Muscle layer of duodenum (tissue), 2 donors: ENCODE data around the gene KRTAP4-1.
"Not testable (repeated sequence)": the region's sequence is repeated elsewhere in the genome, so short reads cannot be mapped to it uniquely, and the experiment has no call there.

ENCODE experiments used
- H3K27ac ChIP-seq: one replicate; pipeline ENCODE4 v1.7.0; 2013; ENCODE audit warnings: mild to moderate bottlenecking, low read length
- H3K27me3 ChIP-seq: one replicate; pipeline ENCODE4 v1.7.0; 2013; ENCODE audit warnings: low read depth, mild to moderate bottlenecking, control low read depth, low read length
- H3K36me3 ChIP-seq, 2 donors: one replicate each; pipeline ENCODE4 v1.7.0; 2013; ENCODE audit warnings: low read length in 2 of 2, control low read depth in 1 of 2, mild to moderate bottlenecking in 1 of 2; ENCODE audit not compliant: insufficient read depth in 2 of 2, control insufficient read depth in 1 of 2
- H3K4me1 ChIP-seq, 2 donors: one replicate each; pipeline ENCODE4 v1.7.0; 2013; ENCODE audit warnings: low read length in 2 of 2, mild to moderate bottlenecking in 2 of 2, control low read depth in 1 of 2, moderate library complexity in 1 of 2; ENCODE audit not compliant: insufficient read depth in 2 of 2, control insufficient read depth in 1 of 2
- H3K4me3 ChIP-seq, 2 donors: one replicate each; pipeline ENCODE4 v1.7.0; 2013; ENCODE audit warnings: low read length in 2 of 2, low read depth in 1 of 2, mild to moderate bottlenecking in 1 of 2
- H3K9me3 ChIP-seq, 2 donors: one replicate each; pipeline ENCODE4 v1.7.0; 2013; ENCODE audit warnings: low read length in 2 of 2, control low read depth in 1 of 2, mild to moderate bottlenecking in 1 of 2; ENCODE audit not compliant: control insufficient read depth in 1 of 2
- donor health status: healthy.

The KRTAP4-1 gene

DNA sequence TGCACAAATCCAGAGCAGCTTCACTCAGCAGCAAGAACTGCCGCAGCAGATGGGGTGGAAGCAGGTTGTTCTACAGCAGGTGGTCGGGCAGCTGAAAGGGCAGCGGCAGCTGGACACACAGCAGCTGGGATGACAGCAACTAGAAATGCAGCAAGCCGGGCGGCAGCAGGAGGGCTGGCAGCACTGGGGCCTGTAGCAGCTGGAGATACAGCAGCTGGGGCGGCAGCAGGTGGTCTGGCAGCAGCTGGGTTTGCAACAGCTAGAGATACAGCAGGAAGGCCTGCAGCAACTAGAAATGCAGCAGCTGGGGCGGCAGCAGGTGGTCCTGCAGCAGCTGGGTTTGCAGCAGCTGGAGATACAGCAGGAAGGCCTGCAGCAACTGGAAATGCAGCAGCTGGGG, 17.1 kb downstream of the KRTAP4-1 start:
- no peak overlapping the region for H3K4me3 ChIP-seq
- H3K27ac ChIP-seq = no peak overlapping the region
- H3K9me3 ChIP-seq = no peaks in the 10 kb centered on the region
- no peaks in the 10 kb centered on the region for H3K36me3 ChIP-seq
- no peaks in the 10 kb centered on the region for H3K27me3 ChIP-seq
- H3K4me1 ChIP-seq = no peaks in the 10 kb centered on the region

DNA sequence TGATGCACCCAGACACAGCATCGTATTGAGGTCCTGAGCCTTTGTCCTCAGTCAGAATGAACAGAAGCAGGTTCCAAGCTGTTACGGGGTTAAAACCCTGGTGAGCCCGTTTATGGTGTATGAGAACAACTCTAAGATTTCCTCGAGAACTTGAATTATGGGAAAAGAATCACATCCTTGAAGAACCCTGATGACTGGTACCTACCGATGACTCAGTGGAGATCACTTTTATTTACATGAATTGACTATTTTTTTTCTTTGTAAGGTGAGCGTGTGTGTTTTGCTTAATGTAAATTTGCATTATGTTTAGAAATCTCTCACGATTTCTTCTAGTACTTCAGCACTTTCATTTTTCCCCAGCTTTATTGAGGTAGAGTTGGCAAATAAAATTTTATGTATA, 20.9 kb downstream of the KRTAP4-1 start:
- H3K4me1 ChIP-seq = no peaks in the 10 kb centered on the region
- no peak overlapping the region for H3K4me3 ChIP-seq
- no peaks in the 10 kb centered on the region for H3K27me3 ChIP-seq
- no peaks in the 10 kb centered on the region for H3K9me3 ChIP-seq
- no peak overlapping the region for H3K27ac ChIP-seq
- H3K36me3 ChIP-seq = no peaks in the 10 kb centered on the region

DNA sequence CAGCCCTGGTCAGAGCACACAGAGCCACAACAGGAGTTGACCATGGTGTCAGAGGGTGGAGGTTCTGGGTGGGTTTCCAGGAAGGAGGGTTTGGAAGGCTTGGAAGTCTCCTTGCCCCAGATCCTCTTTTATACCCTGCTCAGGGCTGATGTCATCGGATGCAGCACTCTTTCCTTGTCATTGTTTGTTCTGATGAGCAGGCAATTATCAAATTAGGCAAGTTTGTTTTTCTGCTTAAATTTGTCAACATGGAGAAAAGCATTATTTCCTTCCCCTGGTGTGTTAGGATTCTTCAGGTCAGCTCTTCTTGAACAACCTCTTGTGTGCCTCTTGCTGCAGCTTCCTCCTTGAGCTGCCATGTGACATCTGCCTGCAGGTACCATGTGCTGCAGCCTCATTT, 24.1 kb downstream of the KRTAP4-1 start, which contains the start of gene KRTAP4-4:
KRTAP4-4 (minus strand) TSS at position 101 of the 400 bp plus-strand sequence; CDS start at position 44, 57 bp downstream.
- no peaks in the 10 kb centered on the region for H3K9me3 ChIP-seq
- no peaks in the 10 kb centered on the region for H3K27me3 ChIP-seq
- no peaks in the 10 kb centered on the region for H3K4me1 ChIP-seq
- no peak within 1 kb of the TSS for H3K4me3 ChIP-seq
- H3K36me3 ChIP-seq = no peaks in the 10 kb centered on the region
- H3K27ac ChIP-seq = no peak within 1 kb of the TSS

DNA sequence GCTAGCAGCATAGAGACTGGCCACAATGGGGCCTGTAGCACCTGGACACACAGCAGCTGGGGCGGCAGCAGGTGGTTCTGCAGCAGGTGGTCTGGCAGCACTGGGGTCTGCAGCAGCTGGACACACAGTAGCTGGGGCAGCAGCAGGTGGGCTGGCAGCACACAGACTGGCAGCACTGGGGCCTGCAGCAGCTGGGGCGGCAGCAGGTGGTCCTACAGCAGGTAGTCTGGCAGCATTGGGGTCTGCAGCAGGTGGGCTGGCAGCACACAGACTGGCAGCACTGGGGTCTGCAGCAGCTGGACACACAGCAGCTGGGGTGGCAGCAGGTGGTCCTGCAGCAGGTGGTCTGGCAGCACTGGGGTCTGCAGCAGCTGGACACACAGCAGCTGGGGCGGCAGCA, 24.5 kb downstream of the KRTAP4-1 start:
- not testable (repeated sequence) for H3K27me3 ChIP-seq, H3K4me3 ChIP-seq, H3K4me1 ChIP-seq, H3K36me3 ChIP-seq, H3K9me3 ChIP-seq, H3K27ac ChIP-seq

DNA sequence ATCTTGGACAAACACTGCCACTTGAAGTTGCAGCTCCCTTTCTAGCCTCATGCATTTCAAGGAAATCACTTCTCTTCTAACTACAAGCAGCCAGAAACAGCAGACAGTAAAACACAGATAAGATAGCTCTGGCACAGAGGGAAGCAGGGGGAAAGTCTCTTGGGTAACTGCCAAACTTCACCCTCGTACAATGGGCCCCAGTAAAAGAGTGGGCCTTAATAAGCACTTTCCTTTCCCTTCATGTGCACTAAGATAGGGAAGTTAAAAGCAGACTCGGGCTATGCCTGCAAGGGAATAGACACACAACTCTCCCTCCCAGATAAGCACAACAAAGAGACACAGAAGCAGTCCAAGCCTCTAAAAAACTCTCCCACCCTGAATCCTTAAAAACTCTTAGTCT, 30.9 kb downstream of the KRTAP4-1 start:
- H3K27me3 ChIP-seq = no peaks in the 10 kb centered on the region
- H3K36me3 ChIP-seq = no peaks in the 10 kb centered on the region
- H3K4me3 ChIP-seq = no peak overlapping the region
- no peak overlapping the region for H3K27ac ChIP-seq
- no peaks in the 10 kb centered on the region for H3K9me3 ChIP-seq
- no peaks in the 10 kb centered on the region for H3K4me1 ChIP-seq

DNA sequence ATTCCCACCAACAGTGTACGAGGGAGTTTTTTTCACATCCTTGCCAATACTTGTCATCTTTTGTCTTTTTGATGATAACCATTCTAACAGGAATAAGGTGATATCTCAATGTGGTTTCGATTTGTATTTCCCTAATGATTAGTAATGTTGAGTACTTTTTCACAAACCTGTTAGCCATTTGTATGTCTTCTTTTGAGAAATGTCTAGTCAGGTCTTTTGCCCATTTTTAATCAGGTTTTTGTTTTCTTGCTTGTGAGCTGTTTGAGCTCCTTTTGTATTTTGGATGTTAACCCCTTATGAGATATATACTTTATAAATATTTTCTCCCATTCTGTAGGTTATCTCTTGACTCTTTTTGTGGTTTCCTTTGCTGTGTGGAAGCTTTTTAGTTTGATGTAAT, 33.2 kb downstream of the KRTAP4-1 start:
- no peak overlapping the region for H3K4me3 ChIP-seq
- H3K27ac ChIP-seq = no peak overlapping the region
- no peaks in the 10 kb centered on the region for H3K36me3 ChIP-seq
- H3K4me1 ChIP-seq = no peaks in the 10 kb centered on the region
- H3K27me3 ChIP-seq = no peaks in the 10 kb centered on the region
- H3K9me3 ChIP-seq = no peaks in the 10 kb centered on the region

DNA sequence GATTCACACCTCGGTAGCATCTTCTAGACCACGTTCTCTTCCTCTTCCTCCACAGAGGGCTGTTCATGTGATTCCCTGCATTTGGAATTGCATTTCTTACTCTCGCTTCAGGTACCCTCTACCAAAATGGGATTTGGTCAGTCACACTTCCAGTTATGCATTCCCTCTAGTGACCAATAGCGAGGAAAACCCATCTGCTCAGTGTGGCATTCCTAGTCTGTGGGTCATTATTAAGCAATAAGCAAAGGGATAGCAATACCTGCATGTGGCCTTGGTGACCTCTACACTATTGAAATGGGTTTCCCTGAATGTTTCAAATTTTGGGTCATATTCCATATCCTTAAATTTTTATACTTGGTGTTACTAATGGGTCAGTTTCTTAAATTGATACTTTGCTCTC, 34.7 kb downstream of the KRTAP4-1 start:
- Histone ChIP-seq H3K4me1 (no peaks in the 10 kb centered on the region), H3K4me3 (no peak overlapping the region), H3K36me3 (no peaks in the 10 kb centered on the region), H3K27me3 (no peaks in the 10 kb centered on the region), H3K9me3 (no peaks in the 10 kb centered on the region), H3K27ac (no peak overlapping the region)

DNA sequence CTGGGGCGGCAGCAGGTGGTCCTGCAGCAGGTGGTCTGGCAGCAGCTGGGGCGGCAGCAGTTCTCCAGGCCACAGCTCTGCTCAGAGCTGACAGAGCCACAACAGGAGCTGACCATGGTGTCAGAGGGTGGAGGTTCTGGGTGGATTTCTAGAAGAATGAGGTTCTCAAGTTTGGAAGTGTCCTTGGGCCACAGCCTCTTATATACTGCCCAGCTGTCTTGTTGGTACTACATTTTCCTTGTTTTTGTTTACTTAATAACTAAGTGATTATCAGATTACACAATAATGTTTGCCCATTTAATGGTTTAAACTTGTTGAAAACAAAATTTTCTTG, 35.1 kb downstream of the KRTAP4-1 start, which contains the start of gene KRTAP4-5:
KRTAP4-5 (minus strand) TSS at position 174 of the 334 bp plus-strand sequence; CDS start at position 116, 58 bp downstream.
- Histone ChIP-seq H3K36me3 (no peaks in the 10 kb centered on the region), H3K4me1 (no peaks in the 10 kb centered on the region), H3K27ac (no peak within 1 kb of the TSS), H3K9me3 (no peaks in the 10 kb centered on the region), H3K4me3 (no peak within 1 kb of the TSS), H3K27me3 (no peaks in the 10 kb centered on the region)

DNA sequence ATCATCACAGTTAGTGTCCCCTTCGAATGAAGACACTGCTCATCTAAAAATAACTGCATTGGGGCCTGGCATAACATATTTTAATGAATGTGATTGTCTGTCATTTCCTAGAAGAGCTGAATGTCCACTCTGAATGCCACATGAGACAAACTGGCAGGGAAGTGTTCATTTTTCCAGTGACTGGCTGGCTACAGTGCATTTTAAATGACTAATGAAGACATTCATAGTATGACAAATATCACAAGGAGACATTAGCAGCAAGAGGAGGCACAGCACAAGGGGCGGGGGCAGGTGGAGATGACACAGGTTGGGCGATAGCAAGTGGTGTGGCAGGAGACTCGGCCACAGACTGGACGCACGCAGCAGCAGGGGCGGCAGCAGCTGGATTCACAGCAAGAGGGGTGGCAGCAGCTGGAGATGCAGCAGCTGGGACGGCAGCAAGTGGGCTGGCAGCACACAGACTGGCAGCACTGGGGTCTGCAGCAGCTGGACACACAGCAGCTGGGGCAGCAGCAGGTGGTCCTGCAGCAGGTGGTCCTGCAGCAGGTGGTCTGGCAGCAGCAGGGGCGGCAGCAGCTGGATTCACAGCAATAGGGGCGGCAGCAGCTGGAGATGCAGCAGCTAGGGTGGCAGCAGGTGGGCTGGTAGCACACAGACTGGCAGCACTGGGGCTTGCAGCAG, 35.6 kb downstream of the KRTAP4-1 start:
- not testable (repeated sequence) for H3K9me3 ChIP-seq, H3K27ac ChIP-seq, H3K36me3 ChIP-seq, H3K4me3 ChIP-seq, H3K27me3 ChIP-seq, H3K4me1 ChIP-seq

DNA sequence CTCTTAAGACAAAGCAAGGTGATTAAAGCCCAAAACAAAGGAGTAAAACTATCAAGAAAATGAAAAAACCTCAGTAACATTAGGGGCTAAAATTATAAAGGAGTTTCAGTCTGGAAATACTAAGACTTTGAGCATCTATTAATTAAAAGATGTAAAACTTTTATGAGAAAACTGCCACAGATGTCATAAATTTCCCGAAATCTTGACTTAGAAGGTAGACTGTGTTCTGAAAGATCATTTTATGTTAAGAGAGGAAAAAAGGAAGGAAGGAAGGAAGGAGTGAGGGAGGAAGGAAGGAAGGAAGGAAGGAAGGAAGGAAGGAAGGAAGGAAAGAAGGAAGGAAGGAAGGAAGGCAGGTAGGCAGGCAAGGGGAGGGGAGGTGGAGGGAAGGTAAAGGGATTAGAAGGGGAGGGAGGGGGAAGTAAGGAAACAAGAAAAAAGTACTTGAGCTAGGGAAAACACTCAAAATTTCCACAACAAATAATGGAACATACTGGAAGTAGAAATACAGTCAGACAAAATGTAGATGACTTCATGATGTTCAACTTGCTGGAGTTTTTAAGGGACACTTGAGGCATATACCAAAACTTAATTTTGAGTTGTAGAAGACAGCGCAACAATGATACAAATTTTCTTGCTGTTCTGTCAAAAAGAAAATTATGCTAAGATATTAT, 37.0 kb downstream of the KRTAP4-1 start:
- Histone ChIP-seq H3K36me3 (no peaks in the 10 kb centered on the region), H3K27ac (no peak overlapping the region), H3K4me3 (no peak overlapping the region), H3K27me3 (no peaks in the 10 kb centered on the region), H3K4me1 (no peaks in the 10 kb centered on the region), H3K9me3 (peaks cover 5 to 9% of the 10 kb centered on the region in 2 donors)

DNA sequence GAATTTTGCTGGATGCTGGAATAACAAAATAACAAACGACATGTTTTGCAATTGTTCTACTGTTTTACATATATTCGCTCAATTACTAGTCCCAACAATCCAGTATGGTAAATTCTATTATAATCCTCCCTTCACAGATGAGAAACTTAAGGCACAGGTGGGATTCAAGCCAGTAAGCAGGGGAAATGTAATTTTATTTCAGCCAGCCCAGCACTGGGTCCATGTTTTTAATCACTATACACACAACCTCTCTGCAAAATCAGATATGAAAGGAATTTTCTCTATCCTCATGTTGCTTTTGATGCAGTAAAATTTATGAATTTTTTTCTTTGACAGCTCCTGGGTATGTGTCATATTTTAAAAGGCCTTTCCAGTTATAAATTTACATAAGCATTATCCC, 39.5 kb downstream of the KRTAP4-1 start:
- Histone ChIP-seq H3K27me3 (no peaks in the 10 kb centered on the region), H3K4me1 (no peaks in the 10 kb centered on the region), H3K27ac (no peak overlapping the region)

DNA sequence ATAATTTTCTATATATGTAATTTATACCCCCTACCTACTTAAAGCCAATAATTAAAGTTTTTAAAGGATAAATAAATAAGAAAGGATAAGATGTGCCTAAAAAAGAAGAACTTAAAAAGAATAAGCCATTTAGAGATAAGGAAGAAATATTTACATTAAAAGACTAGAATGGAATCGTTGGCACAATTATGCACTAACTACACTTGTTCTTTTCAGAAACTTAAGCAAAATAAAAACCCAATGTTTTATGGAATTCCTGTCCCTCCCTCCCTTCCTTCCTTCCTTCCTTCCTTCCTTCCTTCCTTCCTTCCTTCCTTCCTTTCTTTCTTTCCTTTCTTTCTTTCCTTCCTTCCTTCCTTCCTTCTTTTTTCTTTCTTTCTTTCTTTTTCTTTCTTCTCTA, 39.9 kb downstream of the KRTAP4-1 start:
- H3K9me3 ChIP-seq = peaks cover 5 to 23% of the 10 kb centered on the region in 2 donors
- no peaks in the 10 kb centered on the region for H3K36me3 ChIP-seq
- no peaks in the 10 kb centered on the region for H3K4me1 ChIP-seq
- no peak overlapping the region for H3K27ac ChIP-seq
- no peaks in the 10 kb centered on the region for H3K27me3 ChIP-seq
- no peak overlapping the region for H3K4me3 ChIP-seq

More for the DNA sequence above, 39.5 kb downstream of the KRTAP4-1 start:
- H3K9me3 ChIP-seq = peaks cover 5 to 19% of the 10 kb centered on the region in 2 donors
- no peak overlapping the region for H3K4me3 ChIP-seq
- H3K36me3 ChIP-seq = no peaks in the 10 kb centered on the region
